PC-9 (cell line): Measurements from ENCODE around the gene FIGN. TPM values are rescaled to one million over a fixed set of nuclear protein-coding genes. Genes with fewer than 3 reads are reported as not detected.

Experiments used
- BruUV-seq: library from RNA; stranded (reverse); fragments of 400-500 nt; replicated peaks from 2 replicates; lab custom pipeline; 2021; lab: Mats Ljungman, UMichigan
- CTCF ChIA-PET: fragments of 300-600 bp; sonication (Branson Sonifier 250); formaldehyde crosslinking; loops from one replicate; lab custom pipeline; 2022; ENCODE audit warnings: antibody characterized with exemption; lab: Charles Lee
- POLR2A ChIA-PET: fragments of 300-600 bp; sonication (Branson Sonifier 250); formaldehyde crosslinking; loops from one replicate; lab custom pipeline; 2022; ENCODE audit warnings: antibody characterized with exemption; ENCODE audit not compliant: unreplicated experiment; lab: Charles Lee
- DNase-seq, 2 experiments: peaks; one replicate each; pipeline versions ENCODE4 v3.0.0 to v3.0.0-alpha.2; 2015 to 2022; ENCODE audit warnings: mixed read lengths in 1 of 2
- H2AFZ ChIP-seq: fragments of 200-600 bp; sonication (generic); 2 replicates; pipeline ENCODE4 v1.8.1; 2017; ENCODE audit warnings: antibody characterized with exemption
- H3F3A ChIP-seq: fragments of 200-600 bp; sonication (generic); 2 replicates; pipeline ENCODE4 v1.8.1; 2017; ENCODE audit warnings: antibody characterized with exemption, mild to moderate bottlenecking, low read depth; ENCODE audit not compliant: insufficient read depth
- H3K27ac ChIP-seq: fragments of 200-600 bp; sonication (generic); 2 replicates; pipeline ENCODE4 v1.6.1; 2016; ENCODE audit warnings: mixed run types
- H3K27me3 ChIP-seq: fragments of 200-600 bp; sonication (generic); 2 replicates; pipeline ENCODE4 v1.6.1; 2016; ENCODE audit warnings: low read depth, mixed run types; ENCODE audit not compliant: insufficient read depth
- H3K36me3 ChIP-seq: fragments of 200-600 bp; sonication (generic); 2 replicates; pipeline ENCODE4 v1.6.1; 2016; ENCODE audit warnings: low read depth, mixed run types
- H3K4me1 ChIP-seq: fragments of 200-600 bp; sonication (generic); replicated peaks from 2 replicates; pipeline ENCODE4 v1.6.1; 2016; ENCODE audit warnings: mixed run types; ENCODE audit not compliant: insufficient read depth
- H3K4me2 ChIP-seq: fragments of 200-600 bp; sonication (generic); 2 replicates; pipeline ENCODE4 v1.6.1; 2017; ENCODE audit warnings: mixed run types
- H3K4me3 ChIP-seq: fragments of 200-600 bp; sonication (generic); 2 replicates; pipeline ENCODE4 v1.6.1; 2016; ENCODE audit warnings: mixed run types
- H3K79me2 ChIP-seq: fragments of 200-600 bp; sonication (generic); 2 replicates; pipeline ENCODE4 v1.6.1; 2017; ENCODE audit warnings: low read depth, mixed run types
- H3K9me2 ChIP-seq: fragments of 200-600 bp; sonication (generic); 2 replicates; pipeline ENCODE4 v1.8.1; 2017; ENCODE audit warnings: mild to moderate bottlenecking; ENCODE audit not compliant: insufficient read depth
- H3K9me3 ChIP-seq: fragments of 200-600 bp; sonication (generic); 2 replicates; pipeline ENCODE4 v1.8.1; 2016; ENCODE audit warnings: low read depth; ENCODE audit not compliant: insufficient read depth
- H4K20me1 ChIP-seq: fragments of 200-600 bp; sonication (generic); 2 replicates; pipeline ENCODE4 v1.8.1; 2017; ENCODE audit not compliant: insufficient read depth
- EZH2 ChIP-seq: fragments of 200-600 bp; sonication (generic); IDR thresholded peaks from 2 replicates; pipeline ENCODE4 v1.8.0; 2017; ENCODE audit warnings: antibody characterized with exemption, low read depth
- intact Hi-C: fragments of 100-400 bp; cut with micrococcal nuclease; formaldehyde crosslinking; loops from one replicate; pipeline ENCODE4 v1.10.0; 2022; ENCODE audit not compliant: unreplicated experiment
- total RNA-seq: library from RNA; stranded (reverse); gene quantifications from 2 replicates; pipeline ENCODE4 v1.2.3, GENCODE V29; 2021
- TF ChIP-seq, protein P1 (sequence below): fragments of 200-600 bp; sonication (generic); conservative IDR thresholded peaks from 2 replicates; pipeline ENCODE4 v1.6.1; 2017; ENCODE audit warnings: mixed run types, antibody characterized with exemption, mild to moderate bottlenecking, moderate library complexity

FIGN gene
- total RNA-seq, 1 experiment from 2014 or later, result 7.4 TPM

DNA sequence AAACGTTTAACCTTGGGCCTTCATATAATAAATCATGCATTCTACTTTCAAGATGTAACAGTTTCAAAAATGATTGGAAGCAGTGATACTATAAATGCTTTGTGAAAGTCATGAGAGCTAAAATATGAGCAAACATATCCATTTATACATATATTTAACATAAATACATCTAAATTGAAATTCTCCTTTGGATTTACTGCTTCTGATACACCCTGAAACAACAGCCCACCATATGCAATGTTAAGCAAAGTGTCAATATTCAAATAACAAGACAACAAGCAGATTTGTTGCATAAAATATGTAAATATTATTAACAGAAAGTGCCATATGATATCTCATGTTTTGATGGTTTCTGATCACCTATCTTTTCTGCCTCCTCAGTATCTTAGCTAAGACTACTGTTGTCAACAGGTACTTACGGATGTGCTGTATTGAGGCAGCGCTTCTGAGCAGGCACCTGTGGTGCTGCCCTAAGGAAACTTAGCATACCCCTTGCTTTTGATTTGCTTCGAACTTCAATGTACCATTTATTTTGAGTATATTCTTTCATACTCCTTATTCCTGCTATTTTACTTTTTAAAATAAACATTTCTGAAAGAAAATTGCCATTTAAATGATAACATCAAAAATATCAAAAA lies 6.1 kb downstream of the FIGN start:
- BruUV-seq, result no TSS peak
- intact Hi-C loops, result loop anchor here (10.0 kb wide), 1 partner anchor 695 kb away; no protein-coding TSS in a partner anchor

DNA sequence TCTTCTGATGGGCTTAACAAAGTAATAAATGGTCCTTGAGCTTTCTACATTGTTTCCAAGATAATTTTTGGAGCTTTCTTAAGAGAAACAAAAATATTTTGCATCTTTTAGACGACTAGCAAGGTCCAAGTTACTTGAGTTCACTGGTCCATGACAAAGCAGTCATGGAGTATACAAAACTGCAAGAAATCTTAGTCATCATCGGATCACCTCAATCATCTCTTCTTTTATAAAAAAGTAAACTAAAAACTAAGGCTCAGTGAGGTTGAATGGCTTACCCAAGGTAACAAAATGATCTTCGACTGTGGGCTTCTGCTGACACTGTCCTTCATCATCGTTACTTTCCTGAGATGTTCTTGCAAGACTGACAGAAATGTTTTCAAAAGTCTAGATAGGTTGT lies 11.9 kb downstream of the FIGN start:
- H3K27me3 ChIP-seq, result no peaks in the 10 kb centered on the region
- no peaks in the 10 kb centered on the region for H3K79me2 ChIP-seq
- ChIA-PET CTCF (no interaction called here), POLR2A (no interaction called here)
- no peak overlapping the region for H3K27ac ChIP-seq
- H2AFZ ChIP-seq, result no peak overlapping the region
- no peak for DNase-seq
- no peaks in the 10 kb centered on the region for H4K20me1 ChIP-seq
- no peak for TF ChIP-seq EZH2
- TF ChIP-seq, protein P1, sequence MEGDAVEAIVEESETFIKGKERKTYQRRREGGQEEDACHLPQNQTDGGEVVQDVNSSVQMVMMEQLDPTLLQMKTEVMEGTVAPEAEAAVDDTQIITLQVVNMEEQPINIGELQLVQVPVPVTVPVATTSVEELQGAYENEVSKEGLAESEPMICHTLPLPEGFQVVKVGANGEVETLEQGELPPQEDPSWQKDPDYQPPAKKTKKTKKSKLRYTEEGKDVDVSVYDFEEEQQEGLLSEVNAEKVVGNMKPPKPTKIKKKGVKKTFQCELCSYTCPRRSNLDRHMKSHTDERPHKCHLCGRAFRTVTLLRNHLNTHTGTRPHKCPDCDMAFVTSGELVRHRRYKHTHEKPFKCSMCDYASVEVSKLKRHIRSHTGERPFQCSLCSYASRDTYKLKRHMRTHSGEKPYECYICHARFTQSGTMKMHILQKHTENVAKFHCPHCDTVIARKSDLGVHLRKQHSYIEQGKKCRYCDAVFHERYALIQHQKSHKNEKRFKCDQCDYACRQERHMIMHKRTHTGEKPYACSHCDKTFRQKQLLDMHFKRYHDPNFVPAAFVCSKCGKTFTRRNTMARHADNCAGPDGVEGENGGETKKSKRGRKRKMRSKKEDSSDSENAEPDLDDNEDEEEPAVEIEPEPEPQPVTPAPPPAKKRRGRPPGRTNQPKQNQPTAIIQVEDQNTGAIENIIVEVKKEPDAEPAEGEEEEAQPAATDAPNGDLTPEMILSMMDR, result no peak
- no TSS peak for BruUV-seq
- H3K9me2 ChIP-seq, result no peaks in the 10 kb centered on the region
- no peaks in the 10 kb centered on the region for H3K9me3 ChIP-seq
- intact Hi-C loops, result no loop called here
- no peak overlapping the region for H3K4me2 ChIP-seq
- H3F3A ChIP-seq, result no peaks in the 10 kb centered on the region
- H3K4me3 ChIP-seq, result no peak overlapping the region
- no peaks in the 10 kb centered on the region for H3K4me1 ChIP-seq
- H3K36me3 ChIP-seq, result no peaks in the 10 kb centered on the region

More for the DNA sequence above, 6.1 kb downstream of the FIGN start:
- no peaks in the 10 kb centered on the region for H3K9me3 ChIP-seq
- no peak overlapping the region for H3K27ac ChIP-seq
- TF ChIP-seq EZH2, result no peak
- H3K9me2 ChIP-seq, result no peaks in the 10 kb centered on the region
- no peak for DNase-seq
- H4K20me1 ChIP-seq, result no peaks in the 10 kb centered on the region
- no peaks in the 10 kb centered on the region for H3F3A ChIP-seq
- H3K36me3 ChIP-seq, result no peaks in the 10 kb centered on the region
- no peak overlapping the region for H3K4me3 ChIP-seq
- no peaks in the 10 kb centered on the region for H3K27me3 ChIP-seq
- CTCF ChIA-PET, result no interaction called here
- H2AFZ ChIP-seq, result no peak overlapping the region
- H3K4me1 ChIP-seq, result no peaks in the 10 kb centered on the region
- H3K4me2 ChIP-seq, result no peak overlapping the region
- POLR2A ChIA-PET, result interaction anchor here (0.7 kb wide), 1 partner anchor 52 kb away, joined by 4 read pairs; no protein-coding TSS in a partner anchor
- H3K79me2 ChIP-seq, result 0 out of 2 replicates have a peak, but pooled peaks cover 5% of the 10 kb centered on the region

DNA sequence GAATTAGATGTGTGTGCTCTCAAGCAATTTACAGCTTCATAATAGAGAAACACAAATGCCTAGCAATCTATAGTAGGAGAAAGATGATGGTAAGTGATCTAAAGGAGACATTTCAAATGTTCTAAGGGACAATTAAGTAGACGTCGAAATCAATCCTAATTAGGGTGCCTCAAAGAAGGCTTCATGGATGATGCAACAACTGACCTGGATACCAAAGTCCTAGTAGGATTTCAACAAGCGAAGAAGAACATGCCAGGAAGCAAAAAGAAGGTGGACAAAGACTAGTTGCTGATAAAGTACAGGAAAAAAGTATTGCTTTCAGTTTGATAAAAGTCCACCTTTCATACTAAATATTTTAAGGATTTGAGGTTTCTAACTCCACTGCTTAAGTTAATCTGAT lies 12.5 kb downstream of the FIGN start:
- Histone ChIP-seq H4K20me1 (no peaks in the 10 kb centered on the region), H3K9me2 (no peaks in the 10 kb centered on the region), H3K4me2 (no peak overlapping the region), H2AFZ (no peak overlapping the region), H3K9me3 (no peaks in the 10 kb centered on the region), H3K36me3 (no peaks in the 10 kb centered on the region), H3K27me3 (no peaks in the 10 kb centered on the region), H3K4me1 (no peaks in the 10 kb centered on the region), H3K27ac (no peak overlapping the region), H3F3A (no peaks in the 10 kb centered on the region), H3K4me3 (no peak overlapping the region), H3K79me2 (no peaks in the 10 kb centered on the region)
- intact Hi-C loops, result no loop called here
- ChIA-PET POLR2A (no interaction called here), CTCF (no interaction called here)
- DNase-seq, result no peak
- no TSS peak for BruUV-seq
- TF ChIP-seq EZH2, result no peak
- TF ChIP-seq, protein P1, result no peak
